Gastroesophageal sphincter (tissue), 4 donors: ENCODE results near the gene PRORP. TPM values are rescaled to one million over a fixed set of nuclear protein-coding genes. Genes with fewer than 3 reads are reported as not detected.

Source experiments
- ATAC-seq: fragments of 150-250 bp; one replicate; pipeline ENCODE4 v1.9.1; 2016; ENCODE audit warnings: mild to moderate bottlenecking, moderate library complexity
- H3K27ac ChIP-seq, 4 donors: fragments of 200-600 bp; sonication (generic) in 3 of 4; 1 replicate in 3 of 4; 2 replicates in 1 of 4; pipeline ENCODE4 v1.5.1; 2016 to 2019
- H3K27me3 ChIP-seq: fragments of 200-600 bp; sonication (generic); one replicate; pipeline ENCODE4 v1.5.1; 2019
- H3K36me3 ChIP-seq, 2 donors: fragments of 200-600 bp; sonication (generic); one replicate each; pipeline ENCODE4 v1.5.1; 2019; ENCODE audit warnings: control low read depth in 1 of 2
- H3K4me1 ChIP-seq, 3 donors: fragments of 200-600 bp; sonication (generic); 1 replicate in 2 of 3; 2 replicates in 1 of 3; pipeline ENCODE4 v1.5.1; 2016 to 2019; ENCODE audit warnings: control low read depth in 2 of 3
- H3K4me3 ChIP-seq, 2 donors: fragments of 200-600 bp; sonication (generic); one replicate each; pipeline ENCODE4 v1.5.1; 2019; ENCODE audit warnings: mild to moderate bottlenecking in 1 of 2, moderate library complexity in 1 of 2
- H3K9me3 ChIP-seq, 3 donors: fragments of 200-600 bp; sonication (generic); one replicate each; pipeline ENCODE4 v1.5.1; 2017 to 2019; ENCODE audit warnings: control low read depth in 2 of 3
- CTCF ChIP-seq, 4 experiments: fragments of 200-600 bp in 2 of 4; fragments of 450-650 bp in 2 of 4; sonication (generic) in 1 of 4; IDR thresholded peaks; one replicate each; pipeline ENCODE4 v1.5.1; 2017 to 2019; ENCODE audit warnings: antibody characterized with exemption in 4 of 4, mild to moderate bottlenecking in 2 of 4, moderate library complexity in 2 of 4
- EP300 ChIP-seq: sonication (generic); formaldehyde crosslinking; IDR thresholded peaks from one replicate; pipeline ENCODE4 v1.6.1; 2017; ENCODE audit warnings: antibody characterized with exemption, mild to moderate bottlenecking
- POLR2A ChIP-seq, 2 donors: fragments of 450-650 bp; IDR thresholded peaks; one replicate each; pipeline ENCODE4 v1.6.1; 2017; ENCODE audit warnings: antibody characterized with exemption in 2 of 2, mild to moderate bottlenecking in 2 of 2, moderate library complexity in 1 of 2
- POLR2AphosphoS5 ChIP-seq: sonication (generic); formaldehyde crosslinking; IDR thresholded peaks from one replicate; pipeline ENCODE4 v1.6.1; 2017; ENCODE audit warnings: antibody characterized with exemption
- WGBS, 2 donors: methylation state at CpG; one replicate each; pipeline ENCODE4 v1.1.5; 2018; ENCODE audit warnings: low coverage in 1 of 2; 5-methylcytosine and 5-hydroxymethylcytosine counted together
- total RNA-seq, 4 donors: library from RNA; depleted of rRNA; stranded (reverse); fragments of >200 nt; gene quantifications; one replicate each; pipeline ENCODE4 v1.1.0, GENCODE V29; 2016

Gene PRORP
- total RNA-seq, 4 donors from 2014 or later: 15.9 to 25.0 (median 17.5) TPM

- no peak for ATAC-seq
- no peak overlapping the region for H3K4me3 ChIP-seq
- H3K4me1 ChIP-seq: no peaks in the 10 kb centered on the region
- 100% methylated on average over 1 to 2 of the region's 4 CpGs for WGBS, 2 donors
- TF ChIP-seq POLR2AphosphoS5 (no peak), POLR2A (IDR thresholded peaks at IDR 0.05) (no peak), EP300 (no peak), CTCF (IDR thresholded peaks at IDR 0.05) (no peak)
- H3K27ac ChIP-seq: no peak overlapping the region
- no peaks in the 10 kb centered on the region for H3K27me3 ChIP-seq
- H3K9me3 ChIP-seq: no peaks in the 10 kb centered on the region
- peaks cover 0 to 61% of the 10 kb centered on the region in 2 donors for H3K36me3 ChIP-seq
Observed at GRCh38 chr14:35134329-35135123, 12.2 kb downstream of the PRORP start.

GRCh38 chr14:35138585-35138984 lies 16.2 kb downstream of the PRORP start:
- no peaks in the 10 kb centered on the region for H3K9me3 ChIP-seq
- TF ChIP-seq CTCF (IDR thresholded peaks at IDR 0.05) (no peak), POLR2AphosphoS5 (no peak), EP300 (no peak), POLR2A (IDR thresholded peaks at IDR 0.05) (no peak)
- peaks cover 0 to 57% of the 10 kb centered on the region in 2 donors for H3K36me3 ChIP-seq

GRCh38 chr14:35140718-35141581 lies 18.6 kb downstream of the PRORP start:
- no peak for ATAC-seq
- 89 to 90% methylated on average over 1 to 2 of the region's 2 CpGs for WGBS, 2 donors
- H3K9me3 ChIP-seq: no peaks in the 10 kb centered on the region
- no peaks in the 10 kb centered on the region for H3K4me1 ChIP-seq
- TF ChIP-seq CTCF (IDR thresholded peaks at IDR 0.05): peak in 2 of 4 experiments; percentile 33 to 57
- TF ChIP-seq EP300: no peak
- no peak overlapping the region for H3K4me3 ChIP-seq
- no peak overlapping the region for H3K27ac ChIP-seq
- peaks cover 0 to 42% of the 10 kb centered on the region in 2 donors for H3K36me3 ChIP-seq
- H3K27me3 ChIP-seq: no peaks in the 10 kb centered on the region

More at GRCh38 chr14:35138585-35138984, 16.2 kb downstream of the PRORP start:
- no peaks in the 10 kb centered on the region for H3K27me3 ChIP-seq
- ATAC-seq: no peak
- WGBS, 2 donors: 100% methylated on average over 1 of the region's 5 CpGs
- no peak overlapping the region for H3K4me3 ChIP-seq
- no peaks in the 10 kb centered on the region for H3K4me1 ChIP-seq
- H3K27ac ChIP-seq: no peak overlapping the region

GRCh38 chr14:35144029-35144428 lies 21.7 kb downstream of the PRORP start:
- no peak for TF ChIP-seq POLR2A (IDR thresholded peaks at IDR 0.05)
- no peak for TF ChIP-seq EP300
- no peak for TF ChIP-seq CTCF (IDR thresholded peaks at IDR 0.05)
- no peak for TF ChIP-seq POLR2AphosphoS5
- no peak overlapping the region for H3K27ac ChIP-seq
- no peaks in the 10 kb centered on the region for H3K9me3 ChIP-seq
- no peaks in the 10 kb centered on the region for H3K27me3 ChIP-seq
- H3K4me3 ChIP-seq: no peak overlapping the region
- 60 to 89% methylated on average over 1 of the region's 1 CpG for WGBS, 2 donors
- no peaks in the 10 kb centered on the region for H3K4me1 ChIP-seq
- peaks cover 0 to 29% of the 10 kb centered on the region in 2 donors for H3K36me3 ChIP-seq
- no peak for ATAC-seq
